Neural progenitor cell (in vitro differentiated cells): ENCODE measurements around the gene SFMBT2.

ENCODE experiments used
- EZH2 ChIP-seq: fragments of 200-600 bp; sonication (generic); IDR thresholded peaks from 2 replicates; pipeline ENCODE4 v1.6.1; 2017; ENCODE audit warnings: antibody characterized with exemption, mild to moderate bottlenecking, moderate library complexity
- EZH2phosphoT487 ChIP-seq: fragments of 200-600 bp; sonication (generic); IDR thresholded peaks from 2 replicates; pipeline ENCODE4 v1.6.1; 2017; ENCODE audit warnings: antibody characterized with exemption
- TF ChIP-seq, protein P1 (sequence below): fragments of 200-600 bp; sonication (generic); IDR thresholded peaks from 2 replicates; pipeline ENCODE4 v1.5.1; 2017; ENCODE audit warnings: antibody characterized with exemption, mild to moderate bottlenecking

DNA sequence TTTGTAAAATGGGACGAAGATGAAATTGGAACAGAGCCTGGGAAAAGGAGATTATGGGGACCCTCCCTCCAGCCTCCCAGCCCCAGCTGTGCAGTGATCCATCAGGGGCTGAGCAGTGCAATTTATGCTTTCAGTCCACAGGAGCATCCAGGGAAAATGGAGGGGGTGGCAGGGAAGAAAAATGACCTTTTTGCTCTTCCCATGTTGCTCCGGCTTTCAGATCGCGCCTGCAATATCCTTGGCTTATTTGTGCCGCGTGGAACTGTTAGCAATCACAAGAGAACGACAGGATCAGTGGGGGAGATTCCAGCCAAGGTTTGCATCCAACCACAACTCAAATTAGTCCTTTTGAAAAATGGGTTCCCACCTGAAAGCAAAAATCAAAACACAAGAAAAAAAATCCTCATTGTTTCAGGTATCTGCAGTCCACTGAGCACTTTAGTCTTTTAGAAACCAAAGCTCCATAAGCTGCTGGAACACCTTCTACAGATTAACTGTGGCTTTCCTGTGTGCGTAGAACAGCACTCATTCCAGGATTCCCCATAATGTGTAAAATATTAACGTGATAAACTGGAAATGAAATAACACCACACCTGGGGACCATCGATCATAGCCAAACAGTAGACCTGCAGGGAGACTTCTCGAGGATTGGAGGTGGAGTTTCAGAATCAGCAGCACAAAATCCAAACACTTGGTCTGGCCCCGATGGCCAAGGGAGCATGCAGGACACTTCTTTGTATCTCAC is 30.7 kb upstream of the SFMBT2 start:
- TF ChIP-seq, protein P1, sequence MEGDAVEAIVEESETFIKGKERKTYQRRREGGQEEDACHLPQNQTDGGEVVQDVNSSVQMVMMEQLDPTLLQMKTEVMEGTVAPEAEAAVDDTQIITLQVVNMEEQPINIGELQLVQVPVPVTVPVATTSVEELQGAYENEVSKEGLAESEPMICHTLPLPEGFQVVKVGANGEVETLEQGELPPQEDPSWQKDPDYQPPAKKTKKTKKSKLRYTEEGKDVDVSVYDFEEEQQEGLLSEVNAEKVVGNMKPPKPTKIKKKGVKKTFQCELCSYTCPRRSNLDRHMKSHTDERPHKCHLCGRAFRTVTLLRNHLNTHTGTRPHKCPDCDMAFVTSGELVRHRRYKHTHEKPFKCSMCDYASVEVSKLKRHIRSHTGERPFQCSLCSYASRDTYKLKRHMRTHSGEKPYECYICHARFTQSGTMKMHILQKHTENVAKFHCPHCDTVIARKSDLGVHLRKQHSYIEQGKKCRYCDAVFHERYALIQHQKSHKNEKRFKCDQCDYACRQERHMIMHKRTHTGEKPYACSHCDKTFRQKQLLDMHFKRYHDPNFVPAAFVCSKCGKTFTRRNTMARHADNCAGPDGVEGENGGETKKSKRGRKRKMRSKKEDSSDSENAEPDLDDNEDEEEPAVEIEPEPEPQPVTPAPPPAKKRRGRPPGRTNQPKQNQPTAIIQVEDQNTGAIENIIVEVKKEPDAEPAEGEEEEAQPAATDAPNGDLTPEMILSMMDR: no peak
- TF ChIP-seq EZH2: no peak
- TF ChIP-seq EZH2phosphoT487: no peak
